ENCODE results near the gene THADA.

DNA sequence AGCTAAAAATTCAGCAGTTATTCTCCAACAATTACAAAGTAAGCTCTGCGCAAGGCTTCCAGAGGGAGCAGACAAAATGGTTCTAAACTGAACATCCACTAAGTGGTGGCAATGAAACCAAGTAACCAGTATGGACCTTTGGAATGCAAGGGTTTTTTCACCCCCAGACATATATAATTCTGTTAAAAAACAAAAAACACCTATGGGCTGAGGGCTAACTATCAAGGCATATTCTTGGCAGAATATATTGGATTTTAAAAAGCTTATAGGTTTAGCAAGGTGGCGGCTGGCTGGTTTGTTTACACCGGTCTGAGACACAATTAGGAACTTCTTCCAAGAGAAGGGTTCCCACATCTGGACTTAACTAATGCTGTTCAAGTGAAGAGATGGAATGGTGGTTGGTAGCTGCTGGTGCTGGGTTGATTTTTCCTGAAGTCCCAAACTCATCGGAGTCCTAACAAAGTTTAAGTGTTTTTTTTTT, 372.3 kb downstream of the THADA start:
- TF ChIP-seq SIN3A (IDR thresholded peaks at IDR 0.05; ENCODE audit: borderline replicate concordance, insufficient read depth, low read length) (no peak), POLR2AphosphoS5 (IDR thresholded peaks at IDR 0.05; ENCODE audit: low read depth, low read length) (no peak)
